GM12801 (cell line): ENCODE results near the gene KCNQ4.

Experiments
- CTCF ChIP-seq: IDR thresholded peaks from one replicate; pipeline ENCODE4 v1.5.1; 2011; ENCODE audit warnings: control low read depth; ENCODE audit not compliant: insufficient read length; ENCODE audit errors: extremely low read depth

Gene KCNQ4

DNA sequence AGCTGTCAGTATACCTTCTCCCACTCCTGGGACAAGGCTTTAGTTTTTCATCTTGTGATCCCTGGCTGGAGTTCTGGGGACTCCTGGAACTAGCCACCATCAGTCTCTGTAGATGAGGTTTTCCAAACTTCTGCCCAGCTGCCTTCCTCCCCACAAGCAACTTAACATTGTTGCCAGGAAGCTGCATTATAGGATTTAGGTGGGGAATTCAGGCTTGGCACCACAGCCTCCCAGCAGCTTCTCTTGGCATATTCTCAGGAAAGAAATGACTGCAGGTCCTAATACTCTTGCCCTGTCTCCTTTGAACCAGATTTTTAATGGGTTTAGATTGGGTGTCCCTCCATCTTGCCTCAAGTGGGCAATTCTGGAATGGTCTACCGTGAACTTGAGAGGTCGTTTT is 18.6 kb upstream of the KCNQ4 start:
- no peak for TF ChIP-seq CTCF

GRCh38 chr1:40766017-40766416 is 17.6 kb upstream of the KCNQ4 start:
- TF ChIP-seq CTCF = no peak

DNA sequence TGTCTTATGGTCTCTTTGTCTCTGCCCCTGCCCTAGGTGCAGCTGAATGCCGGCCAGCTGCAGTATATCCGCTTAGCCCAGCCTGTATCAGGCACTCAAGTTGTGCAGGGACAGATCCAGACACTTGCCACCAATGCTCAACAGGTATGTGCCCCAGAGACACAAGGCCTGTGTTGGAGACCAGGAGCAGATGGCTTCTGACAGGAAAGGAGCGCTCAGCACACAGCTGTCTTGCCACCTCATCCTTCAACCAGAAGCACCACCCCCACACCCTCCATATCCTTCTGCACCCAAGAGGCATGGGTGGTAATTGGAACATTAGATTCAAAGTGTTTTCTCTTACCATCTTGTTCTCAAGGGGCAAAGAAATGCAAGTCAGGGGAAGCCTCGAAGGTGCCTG is 17.0 kb upstream of the KCNQ4 start:
- TF ChIP-seq CTCF = no peak

GRCh38 chr1:40768146-40768990 is 15.2 kb upstream of the KCNQ4 start:
- TF ChIP-seq CTCF = no peak

DNA sequence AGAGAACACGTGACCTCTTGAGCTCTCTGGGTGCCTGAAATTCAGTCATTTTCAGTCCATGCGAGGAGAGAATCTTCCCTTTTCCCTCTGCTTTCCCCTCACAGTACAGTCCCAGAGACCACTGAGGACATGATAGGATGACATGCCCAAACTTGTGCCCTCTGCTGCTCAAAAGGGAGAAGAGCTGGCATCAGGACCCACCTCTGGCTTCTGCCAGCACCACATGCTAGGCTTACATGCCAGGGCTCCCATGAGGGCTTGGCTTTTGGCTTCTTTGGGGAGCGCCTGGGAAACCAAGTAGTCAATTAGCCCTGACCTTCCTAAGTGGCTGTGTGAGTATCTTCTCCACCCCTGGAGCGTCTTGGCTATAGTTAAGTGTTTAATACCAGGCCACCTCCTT is 13.8 kb upstream of the KCNQ4 start:
- no peak for TF ChIP-seq CTCF

DNA sequence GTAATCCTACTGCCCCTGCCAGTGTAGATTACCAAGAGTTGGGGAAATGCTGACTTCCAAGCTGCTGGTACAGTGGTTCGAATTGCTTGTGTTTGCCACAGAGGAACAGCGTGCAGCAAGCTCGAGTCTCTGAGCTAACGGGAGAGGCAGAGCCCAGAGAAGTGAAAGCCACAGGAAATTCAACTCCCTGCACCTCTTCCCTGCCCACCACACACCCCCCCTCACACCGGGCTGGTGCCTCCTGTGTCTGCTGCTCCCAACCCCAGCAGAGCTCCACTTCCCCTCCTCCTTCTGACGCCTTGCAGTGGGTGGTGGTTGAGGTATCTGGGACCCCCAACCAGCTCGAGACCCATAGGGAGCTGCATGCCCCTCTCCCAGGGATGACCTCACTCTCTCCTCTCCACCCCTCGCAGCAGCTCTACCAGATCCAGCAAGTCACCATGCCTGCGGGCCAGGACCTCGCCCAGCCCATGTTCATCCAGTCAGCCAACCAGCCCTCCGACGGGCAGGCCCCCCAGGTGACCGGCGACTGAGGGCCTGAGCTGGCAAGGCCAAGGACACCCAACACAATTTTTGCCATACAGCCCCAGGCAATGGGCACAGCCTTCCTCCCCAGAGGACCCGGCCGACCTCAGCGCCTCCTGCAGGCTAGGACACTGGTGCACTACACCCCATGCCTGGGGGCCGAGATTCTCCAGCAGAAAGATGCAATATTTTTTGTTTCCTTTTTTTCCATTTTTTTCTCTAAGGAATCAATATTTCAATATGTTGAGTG is 13.1 kb upstream of the KCNQ4 start:
- no peak for TF ChIP-seq CTCF

GRCh38 chr1:40772146-40772955 is 11.2 kb upstream of the KCNQ4 start:
- TF ChIP-seq CTCF = no peak
